HG03571 (cell line): ENCODE data around the gene HOXB2.

Experiments used
- ATAC-seq: cut with Tn5 transposase; IDR thresholded peaks from one replicate; pipeline ENCODE4 v1.9.1; 2021; ENCODE audit not compliant: unreplicated experiment

HOXB2 gene

GRCh38 chr17:48545022-48545375 lies at the start of gene HOXB2:
Gene HOXB2, minus strand, starts transcription at chr17:48545109. Its CDS starts 198 bp downstream, at chr17:48544911.
- ATAC-seq: no peak

- ATAC-seq: no peak
These were observed 49.1 kb upstream of the HOXB2 start for GRCh38 chr17:48593840-48594537.

GRCh38 chr17:48593126-48593829 lies 48.4 kb upstream of the HOXB2 start, which contains the start of gene HOXB5:
Gene HOXB5, minus strand, starts transcription at chr17:48593779. Its CDS starts 97 bp downstream, at chr17:48593682.
- no peak for ATAC-seq

GRCh38 chr17:48592577-48592976 lies 47.7 kb upstream of the HOXB2 start:
- no peak for ATAC-seq

- ATAC-seq: no peak
These were observed 47.2 kb upstream of the HOXB2 start for GRCh38 chr17:48592057-48592514.

- no peak for ATAC-seq
These were observed 46.5 kb upstream of the HOXB2 start for GRCh38 chr17:48591255-48592056.

- no peak for ATAC-seq
These were observed 45.8 kb upstream of the HOXB2 start for GRCh38 chr17:48590607-48591161.

- no peak for ATAC-seq
These were observed 45.1 kb upstream of the HOXB2 start, which contains the start of gene HOXB3 for GRCh38 chr17:48589831-48590606. Gene HOXB3, minus strand, starts transcription at chr17:48590241. Its CDS starts 37,767 bp downstream, at chr17:48552474.

- ATAC-seq: no peak
These were observed 44.3 kb upstream of the HOXB2 start for GRCh38 chr17:48589060-48589830.

GRCh38 chr17:48588528-48588927 lies 43.6 kb upstream of the HOXB2 start:
- no peak for ATAC-seq

- no peak for ATAC-seq
These were observed 43.1 kb upstream of the HOXB2 start for GRCh38 chr17:48588074-48588415.

- ATAC-seq: no peak
These were observed 42.6 kb upstream of the HOXB2 start for GRCh38 chr17:48587276-48588073.

GRCh38 chr17:48586355-48587258 lies 41.7 kb upstream of the HOXB2 start:
- no peak for ATAC-seq

GRCh38 chr17:48584223-48584741 lies 39.4 kb upstream of the HOXB2 start:
- no peak for ATAC-seq

GRCh38 chr17:48583708-48584222 lies 38.9 kb upstream of the HOXB2 start:
- ATAC-seq: no peak

- no peak for ATAC-seq
These were observed 37.8 kb upstream of the HOXB2 start for GRCh38 chr17:48582750-48583069.

GRCh38 chr17:48579760-48580554 lies 35.0 kb upstream of the HOXB2 start:
- no peak for ATAC-seq
